HepG2 (cell line): Measurements from ENCODE around the gene COQ4. TPM values are rescaled to one million over a fixed set of nuclear protein-coding genes. Genes with fewer than 3 reads are reported as not detected.

Experiments
- FOXK1 ChIP-seq: sonication (generic); formaldehyde crosslinking; IDR thresholded peaks from 2 replicates; pipeline ENCODE4 v1.4.0; 2020; ENCODE audit warnings: low read depth, missing genetic modification reagents, borderline replicate concordance
- FOXP4 ChIP-seq: sonication (generic); formaldehyde crosslinking; IDR thresholded peaks from 2 replicates; pipeline ENCODE4 v1.4.0; 2020; ENCODE audit warnings: missing genetic modification reagents
- MYNN ChIP-seq: sonication (generic); formaldehyde crosslinking; IDR thresholded peaks from 2 replicates; pipeline ENCODE4 v1.4.0; 2020; ENCODE audit warnings: mild to moderate bottlenecking, low read depth, missing genetic modification reagents
- SIN3B ChIP-seq: fragments of 150-350 bp; IDR thresholded peaks from 2 replicates; pipeline ENCODE4 v1.6.1; 2014; ENCODE audit warnings: low read length
- SSRP1 ChIP-seq: IDR thresholded peaks from 2 replicates; pipeline ENCODE4 v1.6.1; 2016; ENCODE audit warnings: control low read depth
- ZNF142 ChIP-seq: sonication (generic); formaldehyde crosslinking; IDR thresholded peaks from 2 replicates; pipeline ENCODE4 v1.4.0; 2020; ENCODE audit warnings: missing genetic modification reagents
- ZNF280D ChIP-seq: sonication (generic); formaldehyde crosslinking; IDR thresholded peaks from 2 replicates; pipeline ENCODE4 v1.5.1; 2020; ENCODE audit warnings: mild to moderate bottlenecking, missing genetic modification reagents
- ZNF687 ChIP-seq: sonication (generic); formaldehyde crosslinking; IDR thresholded peaks from 2 replicates; pipeline ENCODE4 v1.5.1; 2020; ENCODE audit warnings: mild to moderate bottlenecking, missing genetic modification reagents, moderate library complexity
- polyA plus RNA-seq, 8 experiments: library from polyadenylated mRNA; depleted of rRNA in 3 of 8; stranded (reverse) in 7 of 8; unstranded in 1 of 8; fragments of >200 nt; fragmentation: Illumina TruSeq in 4 of 8; extraction: Trizol in 4 of 8; gene quantifications; 2 replicates each; pipeline versions ENCODE4 v1.2.1 to v1.2.3, GENCODE V29; 2011 to 2016; ENCODE audit warnings: low read depth in 4 of 8, missing spikeins in 1 of 8, mixed read lengths in 1 of 8; ENCODE audit not compliant: insufficient read depth in 1 of 8
- total RNA-seq, 5 experiments: library from RNA; depleted of rRNA; stranded (reverse); fragments of >200 nt; fragmentation: Illumina TruSeq; extraction: Trizol; gene quantifications; 2 replicates each; pipeline ENCODE4 v1.2.3, GENCODE V29; 2016; ENCODE audit warnings: low read depth in 1 of 5

COQ4 gene
- total and polyA plus RNA-seq, 2 of the 13 experiments (the other 11 are each of a cell fraction or from before 2014, with no cell fraction given), result 26.1 to 36.0 TPM

- TF ChIP-seq ZNF687 (peak; percentile 63), SSRP1 (no peak), MYNN (CRISPR knock-in tag) (no peak; the same call in 1 of the 2 replicates), FOXK1 (CRISPR knock-in tag) (no peak), FOXP4 (CRISPR knock-in tag) (no peak; the same call in 1 of the 2 replicates), ZNF280D (CRISPR knock-in tag) (no peak), SIN3B (no peak), ZNF142 (CRISPR knock-in tag) (0 out of 2 replicates have a peak, but pooled peaks have one; percentile 48)
These were observed 46.5 kb upstream of the COQ4 start, which contains the start of gene SWI5 (continued) for GRCh38 chr9:128276008-128276573.
